Measurements from ENCODE around the gene TMEM258.

TMEM258 gene

GRCh38 chr11:61746442-61747191, 45.8 kb downstream of the TMEM258 start:
- Histone ChIP-seq H2BK120ac (ENCODE audit: low read depth, low read length) (no peak overlapping the region), H2AK5ac (ENCODE audit: low read length) (no peak overlapping the region), H3K4me2 (ENCODE audit: low read length) (no peak overlapping the region), H3K79me1 (ENCODE audit: low read length) (no peaks in the 10 kb centered on the region), H3K27ac (ENCODE audit: low read depth, low read length) (no peak overlapping the region), H4K5ac (ENCODE audit: low read length) (no peak overlapping the region), H3K56ac (ENCODE audit: low read length) (peak overlapping the region; percentile 7), H3K36me3 (ENCODE audit: control insufficient read depth, insufficient read depth, low read length) (no peaks in the 10 kb centered on the region), H3K4ac (ENCODE audit: low read depth, low read length) (no peak overlapping the region), H3K23ac (ENCODE audit: low read length) (no peak overlapping the region), H3K4me1 (ENCODE audit: control insufficient read depth, low read depth, low read length) (peaks cover 7% of the 10 kb centered on the region), H3K9ac (ENCODE audit: low read length) (no peak overlapping the region), H3K27me3 (ENCODE audit: insufficient read depth, low read length, poor library complexity) (no peaks in the 10 kb centered on the region), H3K18ac (ENCODE audit: low read length) (no peak overlapping the region), H2BK5ac (ENCODE audit: low read length) (no peak overlapping the region), H4K8ac (ENCODE audit: low read depth, low read length) (no peak overlapping the region), H3K79me2 (ENCODE audit: control insufficient read depth, insufficient read depth, low read length) (no peaks in the 10 kb centered on the region), H3K4me3 (ENCODE audit: low read length) (no peak overlapping the region), H2BK15ac (replicated peaks; ENCODE audit: low read depth) (no peak overlapping the region)
- DNase-seq: no peak
- no CpG with 5 or more reads among the region's 19 CpGs for WGBS (ENCODE audit: extremely low coverage, insufficient coverage, low lambda C conversion rate)

DNA sequence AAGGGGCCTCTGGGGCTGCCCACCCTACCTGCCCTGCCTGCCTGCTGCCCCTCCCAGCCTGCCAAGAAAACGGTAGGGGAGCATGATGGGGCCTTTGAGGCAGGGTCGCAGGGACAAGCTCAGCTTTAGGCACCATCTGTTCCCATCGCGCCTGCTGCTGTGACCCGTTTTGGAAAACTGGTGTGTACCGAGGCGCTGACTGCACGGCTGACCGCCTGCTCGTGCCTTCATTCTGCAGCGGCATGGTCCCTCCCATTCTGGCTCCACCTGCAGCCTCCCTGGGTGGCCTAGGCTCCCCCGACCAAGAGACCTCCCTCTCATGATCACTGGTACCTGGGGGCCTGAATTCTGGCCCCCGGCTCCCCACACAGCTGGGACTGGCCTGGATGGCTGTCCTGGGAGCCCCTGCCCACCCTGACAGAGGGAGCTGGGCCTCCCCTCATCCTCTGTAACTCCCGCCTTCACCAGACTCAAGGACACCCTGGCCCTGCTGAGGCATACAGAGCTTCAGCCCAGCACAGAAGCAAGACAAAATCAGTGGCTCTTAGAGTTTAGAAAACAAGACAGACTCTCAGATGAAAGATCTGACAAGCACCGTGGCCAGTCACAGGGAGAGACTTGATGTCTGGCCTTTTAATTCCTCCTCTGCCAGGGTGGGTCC, 46.5 kb downstream of the TMEM258 start:
- Histone ChIP-seq H3K27me3 (ENCODE audit: insufficient read depth, low read length, poor library complexity) (no peaks in the 10 kb centered on the region), H3K79me2 (ENCODE audit: control insufficient read depth, insufficient read depth, low read length) (no peaks in the 10 kb centered on the region), H2BK5ac (ENCODE audit: low read length) (no peak overlapping the region), H2BK15ac (replicated peaks; ENCODE audit: low read depth) (no peak overlapping the region), H2AK5ac (ENCODE audit: low read length) (no peak overlapping the region), H3K27ac (ENCODE audit: low read depth, low read length) (no peak overlapping the region), H3K79me1 (ENCODE audit: low read length) (no peaks in the 10 kb centered on the region), H3K4me2 (ENCODE audit: low read length) (no peak overlapping the region), H3K4ac (ENCODE audit: low read depth, low read length) (no peak overlapping the region), H3K23ac (ENCODE audit: low read length) (no peak overlapping the region), H3K4me3 (ENCODE audit: low read length) (no peak overlapping the region), H3K56ac (ENCODE audit: low read length) (no peak overlapping the region), H3K18ac (ENCODE audit: low read length) (no peak overlapping the region), H4K8ac (ENCODE audit: low read depth, low read length) (no peak overlapping the region), H3K36me3 (ENCODE audit: control insufficient read depth, insufficient read depth, low read length) (no peaks in the 10 kb centered on the region), H3K4me1 (ENCODE audit: control insufficient read depth, low read depth, low read length) (peaks cover 7% of the 10 kb centered on the region), H2BK120ac (ENCODE audit: low read depth, low read length) (no peak overlapping the region), H3K9ac (ENCODE audit: low read length) (no peak overlapping the region), H4K5ac (ENCODE audit: low read length) (no peak overlapping the region)
- no peak for DNase-seq
- no CpG with 5 or more reads among the region's 15 CpGs for WGBS (ENCODE audit: extremely low coverage, insufficient coverage, low lambda C conversion rate)

DNA sequence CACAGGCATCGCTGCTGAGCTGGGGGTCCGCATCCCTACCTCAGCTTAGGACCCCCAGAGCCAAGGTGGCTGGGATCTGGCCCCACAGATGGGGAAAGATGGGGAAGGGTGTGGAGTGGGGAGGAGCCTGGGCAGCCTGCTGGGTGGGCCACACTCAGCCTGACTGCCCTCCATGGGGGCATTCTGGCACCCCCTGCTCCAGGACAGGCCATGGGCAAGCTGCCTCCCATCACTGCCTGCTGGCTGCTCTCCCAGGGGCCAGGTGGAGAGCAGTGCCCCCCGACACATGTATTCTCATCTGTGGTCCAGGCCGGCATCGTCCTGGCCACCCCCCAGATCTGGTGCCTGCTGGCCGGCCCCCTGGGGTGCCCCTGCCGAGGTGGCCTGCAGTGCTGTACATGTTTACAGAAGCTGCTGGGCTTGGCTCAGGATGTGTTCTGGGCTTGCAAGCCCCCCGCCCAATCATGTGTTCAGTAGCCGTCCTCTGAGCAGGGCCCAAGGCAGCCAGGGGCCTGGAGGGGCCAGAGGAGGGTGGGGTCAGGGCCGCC, 47.7 kb downstream of the TMEM258 start:
- H3K4me2 ChIP-seq (ENCODE audit: low read length): no peak overlapping the region
- WGBS (ENCODE audit: extremely low coverage, insufficient coverage, low lambda C conversion rate): no CpG with 5 or more reads among the region's 10 CpGs
- no peak overlapping the region for H3K4ac ChIP-seq (ENCODE audit: low read depth, low read length)
- no peak overlapping the region for H3K18ac ChIP-seq (ENCODE audit: low read length)
- H2AK5ac ChIP-seq (ENCODE audit: low read length): no peak overlapping the region
- H3K4me3 ChIP-seq (ENCODE audit: low read length): no peak overlapping the region
- no peak overlapping the region for H4K8ac ChIP-seq (ENCODE audit: low read depth, low read length)
- no peak overlapping the region for H3K23ac ChIP-seq (ENCODE audit: low read length)
- no peak overlapping the region for H2BK120ac ChIP-seq (ENCODE audit: low read depth, low read length)
- H4K5ac ChIP-seq (ENCODE audit: low read length): no peak overlapping the region
- no peak overlapping the region for H3K9ac ChIP-seq (ENCODE audit: low read length)
- no peak for DNase-seq
- H3K79me2 ChIP-seq (ENCODE audit: control insufficient read depth, insufficient read depth, low read length): no peaks in the 10 kb centered on the region
- H2BK15ac ChIP-seq (replicated peaks; ENCODE audit: low read depth): no peak overlapping the region
- no peaks in the 10 kb centered on the region for H3K36me3 ChIP-seq (ENCODE audit: control insufficient read depth, insufficient read depth, low read length)
- H3K27ac ChIP-seq (ENCODE audit: low read depth, low read length): no peak overlapping the region
- H3K79me1 ChIP-seq (ENCODE audit: low read length): no peaks in the 10 kb centered on the region
- no peak overlapping the region for H2BK5ac ChIP-seq (ENCODE audit: low read length)
- no peaks in the 10 kb centered on the region for H3K27me3 ChIP-seq (ENCODE audit: insufficient read depth, low read length, poor library complexity)
- peaks cover 3% of the 10 kb centered on the region for H3K4me1 ChIP-seq (ENCODE audit: control insufficient read depth, low read depth, low read length)
- no peak overlapping the region for H3K56ac ChIP-seq (ENCODE audit: low read length)

- DNase-seq: no peak
- no peak overlapping the region for H3K4ac ChIP-seq (ENCODE audit: low read depth, low read length)
- no peak overlapping the region for H2BK120ac ChIP-seq (ENCODE audit: low read depth, low read length)
- H3K79me1 ChIP-seq (ENCODE audit: low read length): no peaks in the 10 kb centered on the region
- H3K79me2 ChIP-seq (ENCODE audit: control insufficient read depth, insufficient read depth, low read length): no peaks in the 10 kb centered on the region
- H3K18ac ChIP-seq (ENCODE audit: low read length): no peak overlapping the region
- H3K9ac ChIP-seq (ENCODE audit: low read length): no peak overlapping the region
- no peak overlapping the region for H3K56ac ChIP-seq (ENCODE audit: low read length)
- WGBS (ENCODE audit: extremely low coverage, insufficient coverage, low lambda C conversion rate): no CpG with 5 or more reads among the region's 20 CpGs
- H3K23ac ChIP-seq (ENCODE audit: low read length): no peak overlapping the region
- H3K4me2 ChIP-seq (ENCODE audit: low read length): no peak overlapping the region
- no peak overlapping the region for H2AK5ac ChIP-seq (ENCODE audit: low read length)
- no peak overlapping the region for H3K27ac ChIP-seq (ENCODE audit: low read depth, low read length)
- no peaks in the 10 kb centered on the region for H3K4me1 ChIP-seq (ENCODE audit: control insufficient read depth, low read depth, low read length)
- no peaks in the 10 kb centered on the region for H3K36me3 ChIP-seq (ENCODE audit: control insufficient read depth, insufficient read depth, low read length)
- H3K4me3 ChIP-seq (ENCODE audit: low read length): no peak overlapping the region
- no peak overlapping the region for H2BK5ac ChIP-seq (ENCODE audit: low read length)
- no peak overlapping the region for H4K8ac ChIP-seq (ENCODE audit: low read depth, low read length)
- no peak overlapping the region for H4K5ac ChIP-seq (ENCODE audit: low read length)
- no peaks in the 10 kb centered on the region for H3K27me3 ChIP-seq (ENCODE audit: insufficient read depth, low read length, poor library complexity)
- no peak overlapping the region for H2BK15ac ChIP-seq (replicated peaks; ENCODE audit: low read depth)
These were observed 48.2 kb downstream of the TMEM258 start for GRCh38 chr11:61744181-61744580.

- H3K4ac ChIP-seq (ENCODE audit: low read depth, low read length): no peak overlapping the region
- no peak overlapping the region for H3K4me3 ChIP-seq (ENCODE audit: low read length)
- no peaks in the 10 kb centered on the region for H3K36me3 ChIP-seq (ENCODE audit: control insufficient read depth, insufficient read depth, low read length)
- no peak overlapping the region for H3K23ac ChIP-seq (ENCODE audit: low read length)
- no peak overlapping the region for H3K27ac ChIP-seq (ENCODE audit: low read depth, low read length)
- H2BK5ac ChIP-seq (ENCODE audit: low read length): no peak overlapping the region
- H3K27me3 ChIP-seq (ENCODE audit: insufficient read depth, low read length, poor library complexity): no peaks in the 10 kb centered on the region
- H3K18ac ChIP-seq (ENCODE audit: low read length): no peak overlapping the region
- no peaks in the 10 kb centered on the region for H3K79me2 ChIP-seq (ENCODE audit: control insufficient read depth, insufficient read depth, low read length)
- no peaks in the 10 kb centered on the region for H3K79me1 ChIP-seq (ENCODE audit: low read length)
- no peak overlapping the region for H2BK15ac ChIP-seq (replicated peaks; ENCODE audit: low read depth)
- no peak overlapping the region for H4K8ac ChIP-seq (ENCODE audit: low read depth, low read length)
- H2BK120ac ChIP-seq (ENCODE audit: low read depth, low read length): no peak overlapping the region
- no CpG with 5 or more reads among the region's 42 CpGs for WGBS (ENCODE audit: extremely low coverage, insufficient coverage, low lambda C conversion rate)
- H3K4me2 ChIP-seq (ENCODE audit: low read length): no peak overlapping the region
- no peak overlapping the region for H3K9ac ChIP-seq (ENCODE audit: low read length)
- no peak overlapping the region for H4K5ac ChIP-seq (ENCODE audit: low read length)
- no peak overlapping the region for H3K56ac ChIP-seq (ENCODE audit: low read length)
- no peak for DNase-seq
- H2AK5ac ChIP-seq (ENCODE audit: low read length): no peak overlapping the region
- H3K4me1 ChIP-seq (ENCODE audit: control insufficient read depth, low read depth, low read length): no peaks in the 10 kb centered on the region
These were observed 48.8 kb downstream of the TMEM258 start for GRCh38 chr11:61743486-61744095.
